Activated B cell treated with CpG ODN at 0.5 μM for 24 hours (primary cell): ENCODE measurements around the gene DPEP1. TPM values are rescaled to one million over a fixed set of nuclear protein-coding genes. Genes with fewer than 3 reads are reported as not detected.

Experiments
- ATAC-seq: fragments of 200-7000 bp; cut with Tn5 transposase; one replicate; pipeline ENCODE4 v1.10.0; 2021; ENCODE audit warnings: low read depth, mild to moderate bottlenecking, moderate library complexity
- CTCF ChIA-PET: fragments of 350-600 bp; sonication (Branson Sonifier 250); formaldehyde crosslinking; loops from one replicate; lab custom pipeline; 2021; ENCODE audit warnings: antibody characterized with exemption; lab: Charles Lee
- POLR2A ChIA-PET: fragments of 350-600 bp; sonication (Branson Sonifier 250); formaldehyde crosslinking; loops from one replicate; lab custom pipeline; 2021; ENCODE audit warnings: antibody characterized with exemption; lab: Charles Lee
- DNase-seq: peaks from one replicate; pipeline ENCODE4 v3.0.0; 2022
- H3K27ac Mint-ChIP-seq: one replicate; pipeline ENCODE4 v1.8.0; 2020; ENCODE audit warnings: mixed read lengths
- H3K27me3 Mint-ChIP-seq: one replicate; pipeline ENCODE4 v1.8.0; 2021; ENCODE audit warnings: mixed read lengths
- H3K36me3 Mint-ChIP-seq: one replicate; pipeline ENCODE4 v1.8.0; 2021; ENCODE audit warnings: low read depth, mixed read lengths
- H3K4me1 Mint-ChIP-seq: one replicate; pipeline ENCODE4 v1.8.0; 2021; ENCODE audit warnings: mixed read lengths
- H3K4me3 Mint-ChIP-seq: one replicate; pipeline ENCODE4 v1.8.0; 2020; ENCODE audit warnings: mild to moderate bottlenecking, mixed read lengths
- H3K9me3 Mint-ChIP-seq: one replicate; pipeline ENCODE4 v1.8.0; 2020; ENCODE audit warnings: mixed read lengths
- CTCF ChIP-seq: fragments of 200-600 bp; IDR thresholded peaks from one replicate; pipeline ENCODE4 v1.8.0; 2022; ENCODE audit warnings: antibody characterized with exemption, mild to moderate bottlenecking
- intact Hi-C: fragments of 100-400 bp; cut with micrococcal nuclease; formaldehyde crosslinking; loops from one replicate; pipeline ENCODE4 v1.15.1; 2024
- total RNA-seq: library from RNA; stranded (reverse); gene quantifications from 2 replicates; pipeline ENCODE4 v1.2.3, GENCODE V29; 2022

The DPEP1 gene
- total RNA-seq, 1 donor from 2014 or later = not detected

- Mint-ChIP-seq H3K36me3 (no peaks in the 10 kb centered on the region), H3K27me3 (no peaks in the 10 kb centered on the region), H3K27ac (no peak overlapping the region), H3K4me3 (no peak overlapping the region), H3K9me3 (no peaks in the 10 kb centered on the region), H3K4me1 (peaks cover 8% of the 10 kb centered on the region)
- DNase-seq = no peak
- no peak for TF ChIP-seq CTCF
- POLR2A ChIA-PET = no interaction called here
- no peak for ATAC-seq
- intact Hi-C loops = no loop called here
- CTCF ChIA-PET = interaction anchor here (0.5 kb wide), 1 partner anchor 12 kb away, joined by 3 read pairs; no protein-coding TSS in a partner anchor
Observed at GRCh38 chr16:89638455-89638854, 25.0 kb downstream of the DPEP1 start.

DNA sequence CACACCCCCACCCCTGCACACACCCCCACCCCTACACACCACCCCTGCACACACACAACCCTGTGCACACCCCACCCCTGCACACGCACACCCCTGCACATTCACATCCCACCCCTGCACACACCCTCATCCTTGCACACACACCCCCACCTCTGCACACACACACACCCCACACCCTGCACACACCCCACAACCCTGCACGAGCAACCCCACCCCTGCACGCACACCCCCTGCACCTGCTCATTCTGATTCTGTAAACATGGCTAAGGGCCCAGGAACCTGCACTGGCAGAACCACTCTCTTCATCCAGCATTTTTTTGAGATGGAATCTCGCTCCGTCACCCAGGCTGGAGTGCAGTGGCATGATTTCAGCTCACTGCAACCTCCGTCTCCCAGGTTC lies 25.9 kb downstream of the DPEP1 start:
- ChIA-PET POLR2A (no interaction called here), CTCF (no interaction called here)
- Mint-ChIP-seq H3K27ac (no peak overlapping the region), H3K36me3 (peaks cover 6% of the 10 kb centered on the region), H3K4me3 (no peak overlapping the region), H3K4me1 (peaks cover 8% of the 10 kb centered on the region), H3K27me3 (no peaks in the 10 kb centered on the region), H3K9me3 (no peaks in the 10 kb centered on the region)
- DNase-seq (no peak), ATAC-seq (no peak)
- TF ChIP-seq CTCF = no peak
- intact Hi-C loops = no loop called here

GRCh38 chr16:89641458-89642119 lies 28.1 kb downstream of the DPEP1 start:
- ATAC-seq (no peak), DNase-seq (no peak)
- intact Hi-C loops = loop anchor here (1.0 to 5.0 kb wide), 3 partner anchors 26 to 79 kb away; partner anchors contain the start of genes CPNE7 and RPL13
- CTCF ChIA-PET = interaction anchor here (0.8 to 1.0 kb wide), 3 partner anchors 25 to 130 kb away, joined by 3 read pairs; no protein-coding TSS in a partner anchor
- Mint-ChIP-seq H3K27me3 (no peaks in the 10 kb centered on the region), H3K36me3 (peaks cover 26% of the 10 kb centered on the region), H3K27ac (no peak overlapping the region), H3K9me3 (no peaks in the 10 kb centered on the region), H3K4me1 (peaks cover 8% of the 10 kb centered on the region), H3K4me3 (peak overlapping the region; percentile 71)
- POLR2A ChIA-PET = interaction anchor here (0.5 kb wide), 1 partner anchor 144 kb away, joined by 5 read pairs; no protein-coding TSS in a partner anchor
- TF ChIP-seq CTCF = no peak

DNA sequence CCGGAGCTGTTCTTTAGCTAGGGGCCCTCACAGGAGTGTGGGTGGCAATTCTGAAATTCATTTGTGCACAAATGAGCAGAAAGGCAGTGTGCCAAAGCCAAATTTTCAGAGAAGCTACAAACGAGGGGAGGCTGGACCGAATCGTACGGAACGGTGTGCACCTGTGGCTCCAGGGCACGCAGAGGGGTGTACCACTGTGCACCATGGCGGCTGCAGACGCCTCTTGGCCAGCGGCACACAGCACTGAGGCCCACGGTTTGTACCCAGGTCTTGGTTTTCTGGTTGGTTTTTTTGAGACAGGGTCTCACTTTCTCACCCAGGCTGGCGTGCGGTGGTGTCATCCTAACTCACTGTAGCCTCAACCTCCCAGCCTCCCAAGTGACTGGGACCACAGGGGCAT lies 29.1 kb downstream of the DPEP1 start:
- DNase-seq (no peak), ATAC-seq (no peak)
- intact Hi-C loops = loop anchor here (5.0 kb wide), 1 partner anchor 80 kb away; the partner anchor contains the start of gene RPL13
- ChIA-PET CTCF (no interaction called here), POLR2A (no interaction called here)
- no peak overlapping the region for H3K4me3 Mint-ChIP-seq
- no peaks in the 10 kb centered on the region for H3K27me3 Mint-ChIP-seq
- no peak overlapping the region for H3K27ac Mint-ChIP-seq
- H3K9me3 Mint-ChIP-seq = no peaks in the 10 kb centered on the region
- H3K4me1 Mint-ChIP-seq = peaks cover 8% of the 10 kb centered on the region
- no peak for TF ChIP-seq CTCF
- peaks cover 30% of the 10 kb centered on the region for H3K36me3 Mint-ChIP-seq

DNA sequence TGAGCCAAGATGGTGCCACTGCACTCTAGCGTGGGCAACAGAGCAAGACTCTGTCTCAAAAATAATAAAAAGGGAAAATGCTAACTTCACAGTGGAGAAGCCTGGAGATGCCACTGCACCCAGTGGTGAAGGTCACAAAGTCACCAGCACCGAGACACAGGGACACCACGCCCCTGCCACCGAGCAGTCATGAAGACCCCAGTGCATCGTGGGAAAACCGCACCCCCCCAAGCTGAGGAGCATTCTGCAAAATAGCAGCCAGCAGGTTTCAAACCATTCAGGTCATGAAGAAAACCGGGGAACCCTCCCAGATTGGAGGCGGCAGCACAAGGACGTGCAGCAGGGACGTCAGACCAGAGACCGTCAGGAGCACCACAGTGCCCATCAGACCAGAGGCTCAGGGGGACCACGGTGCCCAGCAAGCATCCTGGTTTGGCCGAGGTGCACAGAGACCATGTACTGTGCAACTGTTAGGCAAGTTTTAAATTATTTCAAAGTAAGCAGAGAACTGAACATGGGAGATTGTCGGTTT lies 30.4 kb downstream of the DPEP1 start:
- H3K27ac Mint-ChIP-seq = peak overlapping the region; percentile 14
- no peak overlapping the region for H3K4me3 Mint-ChIP-seq
- H3K27me3 Mint-ChIP-seq = no peaks in the 10 kb centered on the region
- no peak for DNase-seq
- no peaks in the 10 kb centered on the region for H3K9me3 Mint-ChIP-seq
- peaks cover 34% of the 10 kb centered on the region for H3K36me3 Mint-ChIP-seq
- POLR2A ChIA-PET = no interaction called here
- intact Hi-C loops = loop anchor here (5.0 kb wide), 1 partner anchor 82 kb away; the partner anchor contains the start of gene RPL13
- no peak for TF ChIP-seq CTCF
- peaks cover 8% of the 10 kb centered on the region for H3K4me1 Mint-ChIP-seq
- no peak for ATAC-seq
- CTCF ChIA-PET = no interaction called here
